Measurements from ENCODE around the gene GPR17.

Gene GPR17

DNA sequence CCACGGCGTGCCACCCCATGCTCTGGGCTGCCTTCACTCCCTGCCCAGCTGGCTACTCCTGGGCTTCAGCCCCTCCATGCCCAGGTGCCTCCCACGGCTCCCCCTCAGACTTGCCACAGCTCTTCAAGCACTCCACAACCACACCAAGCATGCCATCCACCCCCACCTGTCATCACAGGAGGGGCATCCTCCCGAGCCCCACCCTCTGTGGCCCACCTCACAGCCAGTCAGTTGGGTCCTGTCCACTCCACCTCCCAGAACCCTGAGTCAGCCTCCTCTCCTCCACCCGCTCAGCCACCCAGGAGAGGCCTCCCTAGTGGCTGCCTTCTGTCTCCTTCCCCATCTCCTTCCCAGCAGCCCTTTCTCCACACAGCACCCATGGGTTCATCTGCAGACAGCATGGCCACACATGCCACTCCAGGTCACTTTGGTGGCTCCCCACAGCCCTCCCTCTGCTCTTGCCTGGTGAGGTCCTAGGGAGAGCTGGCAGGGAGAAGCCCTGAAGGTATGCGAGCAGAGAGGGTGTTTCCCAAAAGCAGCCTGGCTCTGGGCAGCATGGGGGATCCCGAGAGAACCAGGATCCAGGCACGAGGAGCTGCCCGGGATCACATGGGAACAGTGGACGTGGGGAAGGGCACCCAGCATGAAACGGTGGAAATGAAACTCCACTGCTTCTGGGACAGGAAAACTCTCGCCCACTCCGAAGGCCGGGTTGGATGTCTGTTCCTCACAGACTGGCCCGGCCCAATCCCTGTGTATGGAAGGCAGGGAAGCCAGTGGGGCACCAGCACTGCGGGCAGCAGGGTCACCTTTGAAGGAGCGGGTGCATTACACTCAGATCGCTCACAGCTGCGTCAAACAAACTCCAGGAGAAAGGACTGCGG, 26.6 kb downstream of the GPR17 start:
- no peak for DNase-seq

DNA sequence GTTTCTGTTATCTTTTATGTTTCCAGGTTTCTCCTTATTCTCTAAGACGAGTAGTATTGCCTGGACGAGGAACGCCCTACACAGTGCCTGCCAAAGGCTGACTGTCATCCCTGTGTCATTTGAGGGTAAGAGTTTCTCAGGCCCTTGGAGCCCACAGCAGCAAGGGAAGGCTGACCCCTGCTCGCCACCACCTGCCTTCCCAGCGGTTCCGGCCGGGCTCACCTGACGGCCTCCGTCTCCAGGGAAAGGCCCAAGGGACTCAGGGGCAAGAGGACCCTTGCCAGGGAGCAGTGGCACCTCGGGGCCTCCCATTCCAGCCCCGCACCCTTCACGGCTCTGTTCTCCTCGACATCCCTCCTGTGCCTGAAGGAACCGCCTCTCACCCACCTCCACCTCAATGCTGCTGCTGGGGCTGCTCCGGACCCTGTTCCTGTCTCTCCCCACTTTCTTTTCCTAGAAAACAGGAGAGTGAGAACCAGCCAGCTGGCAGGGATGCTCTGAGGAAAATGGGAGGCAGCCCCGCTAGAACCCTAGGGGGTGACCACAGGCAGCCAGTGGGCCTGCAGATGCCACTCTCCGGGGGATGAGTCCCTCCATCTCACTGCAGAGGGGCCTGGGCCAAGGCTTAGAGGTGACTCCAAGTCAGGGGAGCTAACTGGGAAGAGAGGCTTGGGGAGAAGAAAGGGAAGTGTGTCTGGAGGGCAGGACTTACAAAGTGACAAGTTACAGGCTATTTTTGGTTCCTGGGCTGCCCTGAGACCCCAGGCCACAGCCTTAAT, 27.5 kb downstream of the GPR17 start:
- no peak for DNase-seq

DNA sequence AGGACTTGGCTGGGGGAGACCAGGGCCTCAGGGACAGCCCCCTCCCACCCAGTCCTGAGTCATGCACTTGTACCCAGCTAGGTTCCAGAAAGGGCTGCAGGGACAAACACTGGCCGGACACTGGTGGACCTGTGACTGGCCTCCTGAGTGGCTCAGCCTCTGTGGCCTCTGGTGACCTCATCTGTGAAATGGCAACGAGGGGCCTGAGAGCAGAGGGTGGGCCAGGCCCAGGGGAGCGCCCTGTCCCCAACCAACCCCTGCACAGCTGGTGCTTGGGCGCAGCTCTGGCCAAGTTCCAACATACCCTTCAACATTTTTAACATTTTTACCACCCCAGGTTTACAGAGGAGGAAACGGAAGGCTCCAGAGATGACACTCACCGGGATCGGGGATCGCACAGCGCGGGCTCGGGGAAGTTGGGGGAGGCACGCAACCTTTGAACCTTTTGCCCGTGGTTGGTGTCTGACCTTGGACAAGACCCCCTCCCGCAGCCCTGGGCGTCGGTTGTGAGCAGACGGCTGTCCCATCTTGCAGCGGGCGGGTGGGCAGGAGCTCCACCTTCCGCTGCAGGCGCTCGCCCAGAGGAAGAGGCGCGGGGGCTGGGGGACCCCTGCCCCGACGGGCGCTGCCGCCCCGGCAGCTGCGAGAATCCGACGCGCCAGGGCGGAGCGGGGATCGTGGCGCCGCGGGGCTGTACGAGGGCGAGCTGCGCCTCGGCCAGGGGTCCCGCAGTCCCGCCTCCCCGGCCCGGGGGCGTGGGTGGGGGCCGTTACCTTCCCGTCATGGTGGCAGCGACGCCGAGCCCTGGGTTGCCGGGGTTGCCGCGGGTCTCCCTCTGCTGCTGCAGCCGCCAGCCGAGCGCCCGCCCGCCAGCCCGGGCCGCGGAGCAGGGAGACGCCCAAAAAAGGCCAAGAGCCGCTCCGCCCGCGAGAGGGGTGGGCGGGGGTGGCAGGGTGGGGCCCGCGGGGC, 28.6 kb downstream of the GPR17 start:
- no peak for DNase-seq

DNA sequence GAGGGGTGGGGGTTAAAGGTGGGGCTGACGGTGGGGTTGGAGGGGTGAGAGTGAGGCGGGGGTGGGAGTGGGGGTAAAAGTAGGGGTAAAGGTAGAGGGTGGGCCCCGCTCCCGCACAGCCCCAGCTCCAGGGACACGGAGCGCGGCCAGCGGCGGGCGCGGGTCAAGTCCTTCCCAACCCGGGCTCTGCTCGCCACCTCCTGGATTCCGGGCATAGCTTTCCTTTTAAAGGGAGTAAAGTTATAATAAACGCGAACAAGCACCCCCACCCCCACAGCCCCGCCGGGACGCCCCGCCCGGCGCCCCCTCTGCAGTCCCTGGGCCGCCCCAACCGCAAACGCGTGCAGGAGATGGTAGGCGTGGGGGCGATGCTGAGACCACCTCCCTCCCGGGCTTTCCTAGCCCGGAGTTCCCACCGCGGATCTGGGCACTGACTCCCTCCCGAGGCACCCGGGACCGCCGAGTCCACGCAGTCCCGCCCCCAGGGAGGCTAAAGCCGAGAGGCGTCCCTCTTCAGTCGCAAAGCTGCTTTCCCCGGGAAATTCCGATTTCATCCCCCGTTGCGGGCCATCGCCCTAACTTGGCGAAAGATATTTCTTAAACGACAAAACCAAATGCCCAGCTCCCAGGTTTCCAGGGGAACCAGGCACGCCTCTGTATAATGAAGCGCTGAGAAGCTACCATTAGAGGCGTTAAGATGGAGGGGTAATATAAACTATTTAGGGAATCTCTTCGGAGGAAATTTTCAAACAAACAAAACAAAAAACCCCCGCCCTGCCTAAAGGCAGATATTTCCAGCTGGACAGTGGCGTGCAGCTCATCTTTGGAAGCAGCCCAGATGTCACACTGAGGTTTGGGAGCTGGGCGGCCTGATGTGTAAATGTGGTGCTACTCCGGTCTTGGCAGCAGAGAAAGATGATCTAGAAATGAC, 29.6 kb downstream of the GPR17 start, which contains the start of gene LIMS2:
Gene LIMS2, minus strand, starts transcription at position 200 of the 931 bp plus-strand sequence. CDS start 506 bp downstream, outside the sequence.
- no peak for DNase-seq

DNA sequence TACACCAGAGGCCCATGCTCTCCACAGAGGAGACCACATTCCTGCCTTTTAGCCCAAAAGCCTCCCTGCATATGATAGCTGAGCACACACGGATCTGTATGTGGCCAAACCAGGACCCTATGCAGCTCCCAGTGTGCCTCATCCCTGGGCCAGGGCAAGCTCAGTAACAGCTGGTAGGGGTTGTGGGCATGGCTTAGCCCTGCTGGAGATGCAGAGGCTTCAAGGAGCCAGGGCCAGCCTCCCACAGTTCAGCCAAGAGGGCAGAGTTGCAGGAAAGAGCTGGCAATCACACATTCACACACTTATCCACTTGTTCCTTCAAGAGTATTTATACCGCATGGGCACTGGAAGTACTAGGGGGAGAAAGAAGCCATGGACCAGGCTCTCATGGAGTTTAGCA, 31.0 kb downstream of the GPR17 start:
- DNase-seq, result no peak

DNA sequence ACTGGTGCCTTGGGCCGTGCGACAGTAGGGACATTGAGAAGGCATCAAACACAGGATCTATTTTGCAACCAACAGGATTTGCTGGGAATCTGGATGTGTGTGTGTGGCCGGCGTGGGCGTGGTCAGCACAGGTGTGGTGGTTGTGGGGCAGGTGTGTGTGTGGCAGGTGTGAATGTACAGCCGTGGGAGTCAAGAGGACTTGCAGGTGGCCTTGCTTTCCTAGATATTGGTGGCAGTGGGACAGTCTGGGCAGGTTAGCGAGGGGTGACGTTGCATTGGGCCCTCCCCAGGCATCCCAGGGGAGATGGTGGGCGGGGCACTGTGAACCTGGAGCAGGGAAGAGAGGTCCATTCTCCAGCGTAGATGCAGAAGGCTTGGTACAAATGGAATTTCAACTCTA, 32.6 kb downstream of the GPR17 start:
- DNase-seq, result no peak

DNA sequence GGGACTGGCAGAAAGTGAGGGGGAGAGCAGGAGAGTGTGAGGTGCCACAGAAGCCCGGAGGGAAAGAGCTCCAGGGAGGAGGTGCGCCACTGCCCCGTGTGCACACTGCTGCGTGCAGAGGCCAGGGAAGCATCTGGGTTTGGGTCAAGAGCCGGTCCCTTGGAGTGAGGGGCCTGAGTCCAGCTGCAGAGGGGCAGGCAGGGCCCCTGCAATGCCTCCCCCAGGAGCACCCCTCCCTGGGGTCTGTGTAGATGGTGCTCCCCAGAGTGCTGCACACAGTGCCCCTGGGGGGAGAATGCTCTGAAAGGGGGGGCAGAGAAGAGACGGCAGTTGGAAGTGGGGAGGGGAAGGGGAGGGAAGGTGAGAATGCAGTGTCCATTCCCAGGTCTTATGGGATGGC, 33.0 kb downstream of the GPR17 start:
- DNase-seq, result no peak

DNA sequence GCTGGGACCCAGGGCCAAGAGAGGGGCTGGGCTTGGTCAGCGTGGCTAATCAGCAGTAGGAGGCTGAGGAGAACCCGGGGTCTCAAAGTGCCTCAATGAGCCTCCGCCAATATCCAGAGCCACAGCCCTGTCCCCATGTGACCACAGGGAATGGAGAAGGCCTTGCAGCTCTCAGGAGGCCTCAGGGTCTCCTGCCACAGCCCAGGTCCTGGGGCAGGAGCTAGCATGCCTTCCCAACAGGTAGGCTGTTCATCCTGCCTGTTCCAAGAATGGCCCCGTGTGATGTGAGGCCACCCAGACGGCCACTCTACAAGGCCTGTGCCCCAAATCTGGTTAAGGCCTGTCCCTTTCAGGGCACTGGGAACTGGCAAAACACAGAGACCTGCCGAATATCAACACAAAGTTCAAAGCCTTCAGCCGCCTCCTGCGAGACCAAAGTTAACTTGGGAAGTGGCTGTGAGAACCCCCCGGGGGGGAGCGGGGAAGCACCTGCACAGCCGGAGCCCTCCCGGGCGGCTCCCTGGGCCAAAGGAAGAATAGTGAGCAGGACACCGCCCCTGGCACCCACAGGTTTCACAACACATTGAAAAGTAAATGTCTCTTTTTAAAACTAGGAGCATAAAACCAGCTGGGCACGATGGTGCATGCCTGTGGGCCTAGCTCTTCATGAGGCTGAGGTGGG, 33.9 kb downstream of the GPR17 start:
- no peak for DNase-seq

DNA sequence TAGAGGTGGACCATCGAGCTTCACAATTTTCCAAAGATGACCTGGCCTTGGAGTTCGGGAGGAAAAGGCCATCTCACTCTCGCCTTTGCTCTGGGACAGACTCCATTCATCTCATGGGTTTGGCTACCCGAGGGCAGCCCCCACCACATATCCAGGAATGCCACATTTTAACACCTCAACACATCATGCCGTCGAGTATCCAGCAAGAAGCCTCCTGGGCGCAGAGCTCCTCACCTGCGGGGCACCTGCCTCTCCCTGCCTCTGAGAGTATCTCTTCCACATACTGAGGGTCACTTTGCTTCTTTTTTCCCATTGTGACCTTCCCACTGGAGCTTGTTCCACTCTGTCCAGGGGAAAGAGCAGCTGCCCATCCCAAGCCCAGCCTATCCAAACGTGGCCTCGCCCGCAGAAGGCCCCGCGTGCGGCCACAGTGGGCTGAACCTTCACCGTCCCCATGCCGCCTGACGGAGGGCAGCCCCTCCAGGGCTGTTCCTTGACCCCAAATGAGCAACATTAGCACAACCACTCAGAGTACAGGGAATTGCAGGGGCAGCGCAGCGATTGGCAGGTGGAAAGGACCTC, 34.8 kb downstream of the GPR17 start:
- DNase-seq, result no peak

DNA sequence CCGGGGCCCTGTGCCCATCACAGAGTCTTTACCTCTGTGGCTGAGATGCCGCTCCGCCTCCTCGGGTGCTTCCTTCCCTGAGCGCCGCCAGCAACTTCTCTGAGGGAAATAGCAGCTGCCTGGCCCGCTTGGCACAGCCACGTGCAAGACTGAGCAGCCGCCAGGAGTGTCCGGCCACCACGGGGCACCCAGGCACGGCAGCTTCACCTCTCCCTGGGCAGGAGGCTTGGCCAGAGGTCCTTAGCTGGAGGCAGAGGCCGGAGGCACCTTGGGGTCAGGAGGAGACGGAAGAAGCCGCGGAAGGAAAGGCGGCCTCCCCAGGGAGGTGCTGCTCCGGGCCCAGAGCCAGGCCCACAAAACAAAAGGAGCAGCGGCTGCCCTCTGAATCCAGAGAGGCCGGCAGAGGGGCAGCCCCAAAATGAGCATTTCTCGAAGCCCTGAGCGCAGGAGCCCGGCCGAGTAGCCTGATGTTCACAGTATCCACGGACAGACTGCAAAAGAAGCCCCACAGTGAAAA, 35.4 kb downstream of the GPR17 start:
- no peak for DNase-seq

DNA sequence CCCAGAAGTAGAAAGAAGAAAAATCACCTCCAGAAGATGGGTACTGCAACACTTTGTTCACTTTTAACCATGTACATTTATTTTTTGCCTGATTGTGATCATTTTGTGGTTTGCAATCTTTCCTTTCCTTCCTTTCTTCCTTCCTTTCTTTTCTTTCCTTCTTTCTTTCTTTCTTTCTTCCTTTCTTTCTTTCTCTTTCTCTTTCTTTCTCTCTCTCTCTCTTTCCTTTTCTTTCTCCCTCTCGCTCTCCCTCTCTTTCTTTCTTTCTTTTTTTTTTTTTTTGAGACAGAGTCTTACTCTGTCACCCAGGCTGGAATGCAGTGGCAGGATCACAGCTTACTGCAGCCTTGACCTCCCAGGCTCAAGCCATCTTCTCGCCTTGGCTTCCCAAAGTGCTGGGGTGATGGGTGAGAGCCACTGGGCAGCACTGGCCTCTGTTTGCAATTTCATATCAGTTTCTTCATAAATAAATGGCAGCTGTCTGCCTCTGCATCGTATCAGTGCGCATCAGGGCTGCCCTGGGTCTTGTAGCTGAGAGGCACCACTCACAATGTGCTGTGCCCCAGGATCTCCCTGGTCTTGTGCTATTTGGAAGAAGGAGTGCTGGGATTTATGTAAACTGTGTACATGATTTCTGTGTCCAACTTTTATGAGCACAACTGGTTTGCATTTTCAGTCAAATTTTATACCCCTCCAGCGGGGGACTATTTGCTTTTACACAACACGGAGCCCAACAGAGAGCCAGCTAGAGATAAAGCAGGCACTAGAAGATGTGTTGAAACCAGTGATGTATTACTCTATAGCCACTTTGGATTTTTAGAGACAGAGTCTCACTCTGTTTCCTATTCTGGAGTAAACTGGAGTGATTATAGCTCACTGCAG, 36.3 kb downstream of the GPR17 start:
- no peak for DNase-seq

DNA sequence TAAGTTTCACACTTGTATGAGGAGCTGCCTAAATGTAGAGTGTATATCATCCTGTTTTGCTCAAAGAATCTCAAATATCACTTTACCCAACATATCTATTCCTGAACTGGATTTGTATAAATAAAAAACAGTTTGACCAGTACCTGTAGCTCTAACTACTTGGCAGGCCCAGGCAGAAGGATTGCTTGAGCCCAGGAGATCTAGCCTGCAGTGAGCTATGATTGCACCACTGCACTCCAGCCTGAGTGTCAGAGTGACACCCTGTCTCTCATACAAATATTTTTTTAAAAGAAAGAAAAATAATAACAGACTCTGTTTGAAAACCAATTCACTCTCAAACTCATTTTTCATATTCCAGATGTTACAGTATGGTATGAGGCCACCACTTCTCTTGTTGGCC, 37.1 kb downstream of the GPR17 start:
- DNase-seq, result no peak

DNA sequence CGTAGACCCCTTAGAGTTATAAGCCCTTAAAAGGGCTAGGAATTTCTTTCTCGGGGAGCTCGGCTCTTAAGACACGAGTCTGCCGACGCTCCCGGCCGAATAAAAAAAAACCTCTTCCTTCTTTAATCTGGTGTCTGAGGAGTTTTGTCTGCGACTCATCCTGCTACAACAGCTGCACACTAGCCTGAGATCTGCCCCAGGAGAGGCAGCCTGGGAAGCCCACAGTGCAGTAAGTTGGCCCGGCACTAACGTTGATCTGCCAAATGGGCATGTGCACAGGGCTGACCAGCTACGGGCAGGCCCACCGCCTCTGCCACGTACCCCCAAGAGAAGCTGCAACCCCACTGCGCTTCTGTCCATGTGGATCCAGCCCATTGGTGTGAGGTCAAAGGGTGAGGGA, 37.8 kb downstream of the GPR17 start:
- DNase-seq, result no peak

DNA sequence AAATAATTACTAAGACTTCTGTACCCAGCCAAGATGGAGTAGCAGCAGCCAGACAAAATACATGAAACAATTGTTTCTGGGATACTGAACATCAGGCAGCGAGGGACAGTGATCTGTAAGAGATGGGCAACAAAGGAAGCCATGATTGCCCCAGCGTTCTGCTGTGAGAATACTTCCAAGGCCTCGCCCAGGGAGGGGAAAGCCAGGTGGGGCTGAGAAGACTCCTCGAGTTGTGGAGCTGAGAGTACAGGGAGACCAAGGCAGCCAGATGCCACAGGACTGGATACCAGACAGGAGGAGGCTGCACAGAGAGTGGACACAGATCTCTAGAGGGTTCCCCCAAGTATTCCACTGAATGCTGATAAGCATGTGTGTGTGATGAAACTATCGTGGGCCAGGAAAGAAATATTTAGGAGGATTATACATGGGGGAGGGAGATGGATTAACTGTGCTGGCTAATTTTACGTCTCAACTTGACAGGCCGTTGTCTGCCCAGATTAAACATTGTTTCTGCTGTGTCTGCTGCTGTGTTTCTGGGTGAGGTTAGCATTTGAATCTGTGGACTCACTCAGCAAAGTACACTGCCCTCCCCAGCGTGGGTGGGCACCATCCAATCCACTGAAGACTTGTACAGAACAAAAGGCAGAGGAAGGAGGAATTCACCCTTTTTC, 39.6 kb downstream of the GPR17 start:
- no peak for DNase-seq

DNA sequence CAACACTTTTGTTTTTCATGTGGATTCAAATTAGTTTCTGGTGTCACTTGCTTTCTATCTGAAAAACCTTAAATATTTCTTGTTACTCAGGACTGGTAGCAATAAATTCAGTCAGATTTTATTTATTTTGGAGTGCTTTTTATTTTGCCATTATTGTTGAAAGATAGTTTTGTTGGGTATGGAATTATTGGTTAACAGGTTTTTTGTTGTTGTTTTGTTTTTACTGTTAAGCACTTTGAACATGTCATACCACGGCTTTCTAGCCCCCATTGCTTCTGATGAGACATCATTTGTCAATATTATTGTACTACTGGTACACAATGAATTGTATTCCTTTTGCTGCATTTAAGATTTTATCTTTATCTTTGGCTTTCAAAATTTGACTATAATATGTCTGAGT, 42.5 kb downstream of the GPR17 start:
- no peak for DNase-seq

DNA sequence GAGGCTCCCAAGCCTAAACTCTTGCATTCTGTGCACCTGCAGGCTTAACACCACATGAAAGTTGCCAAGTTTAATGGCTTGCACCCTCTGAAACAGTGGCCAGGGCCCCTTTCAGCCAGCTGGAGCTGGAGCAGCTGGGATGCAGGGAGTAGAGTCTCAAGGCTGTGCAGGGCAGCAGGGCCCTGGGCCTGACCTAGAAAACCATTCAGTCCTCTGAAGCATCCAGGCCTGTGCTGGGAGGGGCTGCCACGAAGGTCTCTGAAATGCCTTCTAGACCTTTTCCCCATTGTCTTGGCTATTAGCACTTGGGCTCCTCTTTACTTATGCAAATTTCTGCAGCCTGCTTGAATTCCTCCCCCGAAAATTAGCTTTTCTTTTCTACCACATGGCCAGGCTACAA, 44.7 kb downstream of the GPR17 start:
- no peak for DNase-seq

DNA sequence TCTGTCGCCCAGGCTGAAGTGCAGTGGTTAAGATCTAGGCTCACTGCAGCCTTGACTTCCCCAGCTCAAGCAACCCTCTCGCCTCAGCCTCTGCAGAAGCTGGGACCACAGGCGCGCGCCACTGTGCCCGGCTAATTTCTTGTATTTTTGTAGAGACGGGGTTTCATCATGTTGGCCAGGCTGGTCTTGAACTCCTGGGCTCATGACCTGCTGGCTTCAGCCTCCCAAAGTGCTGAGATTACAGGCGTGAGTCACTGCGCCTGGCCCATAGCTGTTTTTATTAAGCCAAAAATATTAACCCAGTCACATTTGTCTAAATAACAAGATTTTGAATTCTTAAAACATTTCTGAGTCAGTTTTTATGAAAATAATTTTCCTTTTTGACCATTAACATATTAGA, 49.0 kb downstream of the GPR17 start:
- DNase-seq, result no peak

DNA sequence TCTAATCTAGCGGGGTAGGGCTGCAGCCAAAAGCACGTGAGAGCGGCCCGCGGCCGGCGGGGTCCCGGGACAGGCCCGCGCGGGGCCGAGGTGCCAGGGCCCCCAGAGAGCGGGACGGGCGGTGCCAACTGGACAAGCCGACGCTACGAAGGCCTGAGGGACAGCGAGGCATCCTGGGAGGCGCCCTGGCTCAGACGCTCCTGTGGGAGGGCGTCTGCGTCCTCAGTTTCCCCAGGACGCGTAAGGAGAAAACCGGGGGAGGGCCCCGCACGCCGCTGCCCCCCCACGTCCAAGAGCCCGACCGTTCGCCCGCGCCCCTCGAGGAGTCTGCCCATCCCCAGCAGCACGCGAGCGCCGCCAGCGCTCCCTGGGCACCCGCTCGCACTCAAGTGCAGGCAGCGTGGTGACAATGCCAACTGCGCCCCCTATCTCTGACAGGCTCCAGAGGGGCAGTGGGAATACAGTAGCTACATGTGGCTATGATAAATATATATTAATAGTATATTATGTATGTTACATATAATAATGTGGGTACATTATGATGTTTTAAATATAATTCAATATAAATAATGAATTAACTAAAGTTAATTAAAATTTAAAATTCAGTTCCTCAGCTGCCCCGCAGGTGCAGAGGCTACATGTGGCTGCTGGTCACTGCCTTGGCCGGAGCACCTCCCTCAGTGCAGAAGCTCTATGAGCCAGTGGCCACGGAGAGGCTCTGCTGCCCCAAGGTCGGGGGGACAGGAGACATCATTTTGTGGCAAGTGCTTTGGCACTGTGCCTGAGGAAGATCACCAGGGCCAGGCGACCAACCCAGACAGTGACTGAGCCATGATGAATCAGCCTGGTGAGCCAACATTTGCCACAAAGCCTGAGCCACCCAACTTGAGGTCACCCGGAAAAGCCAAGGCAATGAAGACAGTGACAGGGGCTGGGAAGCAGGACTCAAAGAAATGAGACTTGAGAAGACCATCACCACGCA, 49.8 kb downstream of the GPR17 start:
- DNase-seq, result no peak
